ENCODE measurements around the gene TPK1. TPM values are rescaled to one million over a fixed set of nuclear protein-coding genes. Genes with fewer than 3 reads are reported as not detected.

TPK1 gene
- total RNA-seq, 1 donor from 2014 or later = 2.2 TPM

DNA sequence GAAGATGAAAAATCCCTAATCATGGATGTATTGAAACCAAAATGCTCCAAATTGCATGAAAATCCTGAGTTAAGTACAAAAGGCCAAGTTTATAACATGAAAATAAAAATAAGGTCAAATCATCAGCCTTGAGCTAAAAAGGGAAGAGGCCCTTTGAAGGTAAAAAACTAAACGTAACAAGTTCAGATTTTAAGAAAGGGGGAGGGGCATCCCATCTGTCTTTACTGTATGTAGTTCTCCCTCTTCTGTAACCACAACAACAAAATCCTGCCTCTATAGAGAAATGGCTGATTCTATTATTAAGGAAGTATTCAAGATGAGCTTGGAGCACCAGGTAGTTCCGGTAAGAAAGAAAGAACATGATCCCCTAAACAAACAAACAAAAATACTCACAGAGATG is 64.7 kb downstream of the TPK1 start:
- no peak for DNase-seq (ENCODE audit: low read depth)
- TF ChIP-seq, protein P1, sequence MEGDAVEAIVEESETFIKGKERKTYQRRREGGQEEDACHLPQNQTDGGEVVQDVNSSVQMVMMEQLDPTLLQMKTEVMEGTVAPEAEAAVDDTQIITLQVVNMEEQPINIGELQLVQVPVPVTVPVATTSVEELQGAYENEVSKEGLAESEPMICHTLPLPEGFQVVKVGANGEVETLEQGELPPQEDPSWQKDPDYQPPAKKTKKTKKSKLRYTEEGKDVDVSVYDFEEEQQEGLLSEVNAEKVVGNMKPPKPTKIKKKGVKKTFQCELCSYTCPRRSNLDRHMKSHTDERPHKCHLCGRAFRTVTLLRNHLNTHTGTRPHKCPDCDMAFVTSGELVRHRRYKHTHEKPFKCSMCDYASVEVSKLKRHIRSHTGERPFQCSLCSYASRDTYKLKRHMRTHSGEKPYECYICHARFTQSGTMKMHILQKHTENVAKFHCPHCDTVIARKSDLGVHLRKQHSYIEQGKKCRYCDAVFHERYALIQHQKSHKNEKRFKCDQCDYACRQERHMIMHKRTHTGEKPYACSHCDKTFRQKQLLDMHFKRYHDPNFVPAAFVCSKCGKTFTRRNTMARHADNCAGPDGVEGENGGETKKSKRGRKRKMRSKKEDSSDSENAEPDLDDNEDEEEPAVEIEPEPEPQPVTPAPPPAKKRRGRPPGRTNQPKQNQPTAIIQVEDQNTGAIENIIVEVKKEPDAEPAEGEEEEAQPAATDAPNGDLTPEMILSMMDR (conservative IDR thresholded peaks at IDR 0.05; ENCODE audit: low read depth, low read length) = no peak

DNA sequence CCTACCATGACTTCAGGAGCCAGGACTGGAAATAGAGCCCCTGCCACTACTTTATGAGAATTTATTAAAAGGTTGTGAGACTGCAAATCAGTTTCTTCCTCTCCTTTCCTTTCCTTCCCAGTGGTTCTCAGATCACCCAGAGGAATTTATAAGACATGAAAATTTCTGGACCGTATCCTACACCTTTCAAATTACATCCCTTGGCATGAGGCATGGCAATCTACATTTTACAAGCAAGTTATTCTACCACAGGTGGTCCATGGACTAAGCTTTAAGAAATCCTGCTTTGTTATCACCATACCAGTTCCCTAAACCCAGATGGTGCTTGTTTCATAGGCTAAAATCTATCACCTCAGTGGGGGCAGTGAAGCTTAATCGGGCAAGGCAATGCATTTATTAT is 66.5 kb downstream of the TPK1 start:
- no peak for DNase-seq (ENCODE audit: low read depth)
- TF ChIP-seq, protein P1 (conservative IDR thresholded peaks at IDR 0.05; ENCODE audit: low read depth, low read length) = no peak
- H3K4me3 ChIP-seq (ENCODE audit: low read depth, low read length) = no peak overlapping the region

More for the DNA sequence above, 64.7 kb downstream of the TPK1 start:
- no peak overlapping the region for H3K4me3 ChIP-seq (ENCODE audit: low read depth, low read length)

DNA sequence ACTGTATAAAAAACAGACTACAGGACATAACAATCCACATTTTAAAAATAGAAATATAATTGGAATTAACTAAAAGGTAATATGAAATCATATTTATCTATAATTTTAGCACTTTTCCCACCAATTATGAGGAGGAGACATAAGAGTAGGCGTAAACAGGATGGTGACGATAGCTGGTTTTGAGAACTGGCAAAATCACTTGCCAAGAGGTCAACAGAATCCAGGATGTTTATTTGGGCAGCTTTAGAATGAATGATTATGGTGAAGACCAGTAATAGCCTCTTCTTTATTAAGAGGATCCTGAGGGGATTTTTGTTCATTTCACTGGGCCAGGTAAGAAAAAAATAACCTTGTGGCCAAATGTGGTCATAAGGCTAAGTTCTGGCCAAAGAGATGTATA is 67.2 kb downstream of the TPK1 start:
- DNase-seq (ENCODE audit: low read depth) = no peak
- H3K4me3 ChIP-seq (ENCODE audit: low read depth, low read length) = no peak overlapping the region
- TF ChIP-seq, protein P1 (conservative IDR thresholded peaks at IDR 0.05; ENCODE audit: low read depth, low read length) = no peak

DNA sequence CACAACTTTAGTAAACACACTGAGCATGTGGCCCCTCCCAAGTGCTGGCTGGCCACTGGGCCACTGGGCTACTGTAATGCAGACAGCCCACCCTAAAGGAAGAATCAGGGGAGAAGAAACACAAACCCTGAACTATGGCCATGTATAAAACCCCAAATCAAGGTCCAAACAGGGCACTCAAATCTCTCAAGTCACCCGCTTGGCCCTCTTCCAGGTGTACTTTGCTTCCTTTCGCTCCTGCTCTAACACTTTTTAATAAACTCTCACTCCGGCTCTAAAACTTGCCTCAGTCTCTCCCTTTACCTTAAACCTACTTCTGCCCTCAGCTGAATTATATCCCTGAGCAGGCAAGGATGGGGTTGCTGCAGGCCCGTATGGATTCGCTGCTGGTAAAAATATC is 72.6 kb downstream of the TPK1 start:
- TF ChIP-seq, protein P1 (conservative IDR thresholded peaks at IDR 0.05; ENCODE audit: low read depth, low read length) = no peak
- DNase-seq (ENCODE audit: low read depth) = no peak
- no peak overlapping the region for H3K4me3 ChIP-seq (ENCODE audit: low read depth, low read length)

DNA sequence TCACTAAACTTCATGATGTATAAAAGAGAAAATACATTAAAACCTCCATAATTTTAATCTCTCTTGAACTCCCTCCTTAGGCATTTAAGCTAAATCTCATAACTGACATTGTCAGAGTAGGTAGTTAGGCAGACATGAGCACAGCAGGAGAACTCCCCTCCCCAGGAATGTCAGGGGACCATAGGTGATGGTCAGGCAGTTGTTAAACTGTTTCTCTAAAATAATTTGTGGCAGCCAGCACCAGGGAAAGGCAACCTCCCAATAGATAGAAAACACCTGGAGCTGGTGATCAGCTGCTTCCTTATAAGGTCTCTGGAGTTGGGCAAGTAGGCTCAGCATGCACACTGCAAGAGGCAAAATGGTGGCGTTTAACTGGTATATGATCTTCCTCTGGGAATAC is 73.0 kb downstream of the TPK1 start:
- no peak overlapping the region for H3K4me3 ChIP-seq (ENCODE audit: low read depth, low read length)
- DNase-seq (ENCODE audit: low read depth) = no peak
- TF ChIP-seq, protein P1 (conservative IDR thresholded peaks at IDR 0.05; ENCODE audit: low read depth, low read length) = no peak

DNA sequence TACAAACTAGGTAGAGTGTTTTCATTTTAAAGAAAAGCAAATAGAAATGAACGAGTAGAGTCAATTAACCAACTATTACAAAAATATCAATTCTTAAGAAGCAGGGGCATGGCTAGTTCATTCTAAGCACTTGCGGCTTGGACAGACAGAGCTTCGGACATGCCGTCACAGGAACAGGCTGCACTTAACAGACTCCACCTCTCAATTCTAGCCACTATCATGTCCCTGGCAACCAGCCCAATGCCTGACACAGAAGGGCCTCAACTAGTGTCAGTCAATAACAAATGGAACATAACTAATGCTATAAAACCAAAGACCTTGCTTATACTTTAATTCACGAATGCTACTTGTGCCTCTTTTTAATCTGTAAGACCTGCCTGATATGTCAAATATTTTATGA is 74.4 kb downstream of the TPK1 start:
- no peak overlapping the region for H3K4me3 ChIP-seq (ENCODE audit: low read depth, low read length)
- peak; percentile 6 for DNase-seq (ENCODE audit: low read depth)
- TF ChIP-seq, protein P1 (conservative IDR thresholded peaks at IDR 0.05; ENCODE audit: low read depth, low read length) = no peak

DNA sequence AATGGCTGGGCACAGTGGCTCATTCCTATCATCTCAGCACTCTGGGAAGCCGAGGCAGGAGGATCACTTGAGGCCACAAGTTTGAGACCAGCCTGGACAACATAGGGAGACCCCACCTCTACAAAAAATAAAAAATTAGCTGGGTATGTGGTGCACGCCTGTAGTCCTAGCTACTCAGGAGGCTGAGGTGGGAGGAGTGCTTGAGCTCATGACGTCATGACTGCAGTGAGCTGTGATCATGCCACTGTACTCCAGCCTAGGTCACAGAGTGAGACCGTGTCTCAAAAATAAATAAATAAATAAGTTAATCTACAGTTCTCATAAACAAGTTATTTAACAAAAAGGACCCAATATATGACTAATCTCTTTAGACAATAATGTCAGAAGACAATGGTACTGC is 76.2 kb downstream of the TPK1 start:
- no peak overlapping the region for H3K4me3 ChIP-seq (ENCODE audit: low read depth, low read length)
- TF ChIP-seq, protein P1 (conservative IDR thresholded peaks at IDR 0.05; ENCODE audit: low read depth, low read length) = no peak
- DNase-seq (ENCODE audit: low read depth) = no peak

All from epithelial cell of proximal tubule (primary cell).